ENCODE measurements around the gene NLRC5. TPM values are rescaled to one million over a fixed set of nuclear protein-coding genes. Genes with fewer than 3 reads are reported as not detected.
A peak's percentile ranks its signal among the peaks of the same experiment; 100 is the strongest.

The NLRC5 gene
- total RNA-seq, 2 experiments from 2014 or later, result 135 to 153 TPM

- ATAC-seq (no peak), DNase-seq (peak; percentile 35)
- no peak for TF ChIP-seq CTCF (IDR thresholded peaks at IDR 0.05)
- peaks cover 54% of the 10 kb centered on the region for H3K4me1 Mint-ChIP-seq (ENCODE audit: low read depth)
- CTCF ChIA-PET, result interaction anchor here (0.8 to 5.9 kb wide), 4 partner anchors 17 to 82 kb away, joined by 3 to 53 read pairs (median 11); partner anchors contain the start of genes CETP and SLC12A3
- H3K27ac Mint-ChIP-seq, result peak overlapping the region; percentile 50
- no peak overlapping the region for H3K4me3 Mint-ChIP-seq
- H3K9me3 Mint-ChIP-seq, result no peaks in the 10 kb centered on the region
- H3K36me3 Mint-ChIP-seq (ENCODE audit: low read depth), result peaks cover 32% of the 10 kb centered on the region
- H3K27me3 Mint-ChIP-seq, result no peaks in the 10 kb centered on the region
- intact Hi-C loops (cut with micrococcal nuclease), result no loop called here
- POLR2A ChIA-PET, result interaction anchor here (0.6 to 8.2 kb wide), 13 partner anchors 8 to 108 kb away, joined by 3 to 145 read pairs (median 4); partner anchors contain the start of genes HERPUD1 and NLRC5
These were observed 42.4 kb upstream of the NLRC5 start for GRCh38 chr16:56946767-56947603.

- ChIA-PET CTCF (interaction anchor here (0.8 to 8.0 kb wide), 3 partner anchors 16 to 80 kb away, joined by 3 to 108 read pairs (median 53); partner anchors contain the start of genes CETP and SLC12A3), POLR2A (interaction anchor here (0.6 to 8.2 kb wide), 12 partner anchors 9 to 107 kb away, joined by 3 to 145 read pairs (median 4); partner anchors contain the start of genes HERPUD1 and NLRC5)
- H3K4me3 Mint-ChIP-seq, result no peak overlapping the region
- TF ChIP-seq CTCF (IDR thresholded peaks at IDR 0.05), result no peak
- H3K27me3 Mint-ChIP-seq, result no peaks in the 10 kb centered on the region
- H3K36me3 Mint-ChIP-seq (ENCODE audit: low read depth), result peaks cover 27% of the 10 kb centered on the region
- H3K4me1 Mint-ChIP-seq (ENCODE audit: low read depth), result peaks cover 50% of the 10 kb centered on the region
- ATAC-seq (no peak), DNase-seq (no peak)
- intact Hi-C loops (cut with micrococcal nuclease), result no loop called here
- no peaks in the 10 kb centered on the region for H3K9me3 Mint-ChIP-seq
- H3K27ac Mint-ChIP-seq, result peak overlapping the region; percentile 50
These were observed 41.8 kb upstream of the NLRC5 start for GRCh38 chr16:56947604-56947995.

- ATAC-seq (no peak), DNase-seq (no peak)
- H3K4me3 Mint-ChIP-seq, result no peak overlapping the region
- ChIA-PET POLR2A (interaction anchor here (0.6 to 8.2 kb wide), 7 partner anchors 9 to 89 kb away, joined by 3 to 145 read pairs (median 4); partner anchors contain the start of genes HERPUD1 and NLRC5), CTCF (interaction anchor here (5.9 to 8.0 kb wide), 2 partner anchors 16 to 81 kb away, joined by 53 to 108 read pairs; partner anchors contain the start of genes CETP and SLC12A3)
- H3K36me3 Mint-ChIP-seq (ENCODE audit: low read depth), result peaks cover 20% of the 10 kb centered on the region
- H3K27me3 Mint-ChIP-seq, result no peaks in the 10 kb centered on the region
- H3K9me3 Mint-ChIP-seq, result no peaks in the 10 kb centered on the region
- H3K27ac Mint-ChIP-seq, result no peak overlapping the region
- intact Hi-C loops (cut with micrococcal nuclease), result no loop called here
- peaks cover 43% of the 10 kb centered on the region for H3K4me1 Mint-ChIP-seq (ENCODE audit: low read depth)
- no peak for TF ChIP-seq CTCF (IDR thresholded peaks at IDR 0.05)
These were observed 41.1 kb upstream of the NLRC5 start for GRCh38 chr16:56948234-56948633.

- intact Hi-C loops (cut with micrococcal nuclease), result no loop called here
- H3K27me3 Mint-ChIP-seq, result no peaks in the 10 kb centered on the region
- ChIA-PET CTCF (interaction anchor here (0.9 to 8.0 kb wide), 9 partner anchors 8 to 133 kb away, joined by 3 to 108 read pairs (median 8); partner anchors contain the start of genes CETP and SLC12A3), POLR2A (interaction anchor here (0.8 to 2.5 kb wide), 10 partner anchors 9 to 82 kb away, joined by 3 to 12 read pairs (median 6); partner anchors contain the start of gene NLRC5)
- ATAC-seq (no peak), DNase-seq (no peak)
- peaks cover 5% of the 10 kb centered on the region for H3K36me3 Mint-ChIP-seq (ENCODE audit: low read depth)
- no peak overlapping the region for H3K4me3 Mint-ChIP-seq
- H3K27ac Mint-ChIP-seq, result no peak overlapping the region
- H3K9me3 Mint-ChIP-seq, result no peaks in the 10 kb centered on the region
- no peak for TF ChIP-seq CTCF (IDR thresholded peaks at IDR 0.05)
- peaks cover 25% of the 10 kb centered on the region for H3K4me1 Mint-ChIP-seq (ENCODE audit: low read depth)
These were observed 39.3 kb upstream of the NLRC5 start for GRCh38 chr16:56950051-56950450.
